SK-N-MC (cell line): ENCODE results near the gene NEIL1.

Experiments
- EZH2 ChIP-seq: fragments of 200-600 bp; sonication (generic); IDR thresholded peaks from one replicate; pipeline ENCODE4 v1.6.1; 2017; ENCODE audit warnings: antibody characterized with exemption
- FOXP2 ChIP-seq: optimal IDR thresholded peaks from 2 replicates; pipeline ENCODE3; 2011; ENCODE audit warnings: mild to moderate bottlenecking, moderate library complexity; ENCODE audit not compliant: insufficient read depth; ENCODE audit errors: extremely low read length, control extremely low read depth
- POLR2AphosphoS5 ChIP-seq: IDR thresholded peaks from 2 replicates; pipeline ENCODE4 v1.6.1; 2012; ENCODE audit warnings: mild to moderate bottlenecking, low read depth, low read length, borderline replicate concordance

DNA sequence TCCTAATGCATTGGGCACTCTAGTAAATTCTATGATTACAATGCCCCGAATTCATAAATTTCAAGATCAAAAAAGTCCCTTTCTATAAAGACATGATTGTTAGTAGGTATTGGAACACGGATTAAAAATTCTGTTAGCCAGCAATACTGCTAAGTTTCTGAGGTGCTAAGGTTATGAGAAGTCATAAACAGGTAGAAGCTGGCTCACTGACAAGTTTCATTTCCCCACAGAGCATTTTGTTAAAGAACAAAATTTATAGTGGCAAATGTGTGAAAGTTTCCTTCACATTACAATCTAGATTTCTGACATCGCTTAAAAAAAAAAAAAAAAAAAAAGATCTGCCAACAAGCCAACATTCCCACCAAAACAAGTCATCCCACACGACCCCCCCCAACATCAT is 33.9 kb downstream of the NEIL1 start:
- TF ChIP-seq POLR2AphosphoS5 = no peak
- TF ChIP-seq EZH2 = no peak
- no peak for TF ChIP-seq FOXP2
